Right ventricle myocardium superior (tissue), 1 donor: ENCODE results near the gene GPR137. TPM values are rescaled to one million over a fixed set of nuclear protein-coding genes. Genes with fewer than 3 reads are reported as not detected.
"Not testable (repeated sequence)": the region's sequence is repeated elsewhere in the genome, so short reads cannot be mapped to it uniquely, and the experiment has no call there.

Experiments
- ATAC-seq: fragments of 200-7000 bp; cut with Tn5 transposase; one replicate; pipeline ENCODE4 v1.9.1; 2020; ENCODE audit warnings: mild to moderate bottlenecking; ENCODE audit not compliant: poor library complexity
- DNase-seq: peaks from one replicate; pipeline ENCODE4 v3.0.0-alpha.2; 2020
- intact Hi-C: fragments of 100-400 bp; cut with DNase I; formaldehyde crosslinking; loops from one replicate; pipeline ENCODE4 v1.11.2; 2022
- long read RNA-seq: library from polyadenylated mRNA; unstranded; transcript quantifications from one replicate; pipeline ENCODE4 v2.0.0, GENCODE V29; 2021
- total RNA-seq: library from RNA; stranded (reverse); fragmentation: NEBNext Ultra II Directional; extraction: Animal tissue kit (Norgen Biotek cat#: 25700); gene quantifications from one replicate; pipeline ENCODE4 v1.2.1, GENCODE V29; 2021
- donor health status: DM: no; HTN: yes; CAD: no; lungs with severe emphysema.

Gene GPR137
- 28.5 TPM for total RNA-seq
- long read RNA-seq, transcript GPR137-204 (7 exons, 1,596 nt) = major isoform, 29 of 66 reads
- long read RNA-seq, partial matches to known transcripts = 3 of 66 reads
- long read RNA-seq, other reads (novel, unspliced or antisense) = 32 of 66 reads

GRCh38 chr11:64284962-64285884 is at the start of gene GPR137:
TSS of gene GPR137 (plus strand) at chr11:64285848. CDS start at chr11:64286525, 677 bp downstream.
- intact Hi-C loops = loop anchor here (2.0 kb wide), 1 partner anchor 14 kb away; no protein-coding TSS in a partner anchor
- ATAC-seq (peak; percentile 82), DNase-seq (peak; percentile 93)

GRCh38 chr11:64237484-64237951 is 48.1 kb upstream of the GPR137 start:
- DNase-seq = peak; percentile 40

GRCh38 chr11:64238076-64238475 is 47.6 kb upstream of the GPR137 start:
- DNase-seq = no peak

More at GRCh38 chr11:64237484-64237951, 48.1 kb upstream of the GPR137 start:
- ATAC-seq = no peak
- intact Hi-C loops = no loop called here

GRCh38 chr11:64238999-64239398 is 46.6 kb upstream of the GPR137 start:
- ATAC-seq (no peak), DNase-seq (peak; percentile 35)
- intact Hi-C loops = no loop called here

More at GRCh38 chr11:64238076-64238475, 47.6 kb upstream of the GPR137 start:
- intact Hi-C loops = no loop called here
- ATAC-seq = no peak

- intact Hi-C loops = no loop called here
- ATAC-seq (no peak), DNase-seq (no peak)
These were observed 45.8 kb upstream of the GPR137 start for GRCh38 chr11:64239662-64240434.

- peak; percentile 77 for ATAC-seq
- peak; percentile 98 for DNase-seq
- intact Hi-C loops = no loop called here
These were observed 45.0 kb upstream of the GPR137 start, which contains the start of gene FKBP2 for GRCh38 chr11:64240435-64241240. TSS of gene FKBP2 (plus strand) at chr11:64241095. CDS start at chr11:64242388, 1,293 bp downstream.

- ATAC-seq = peak; percentile 84
- intact Hi-C loops = no loop called here
- peak; percentile 100 for DNase-seq
These were observed 44.5 kb upstream of the GPR137 start for GRCh38 chr11:64241241-64241490.

GRCh38 chr11:64241491-64242374 is 43.9 kb upstream of the GPR137 start:
- DNase-seq = peak; percentile 67
- peak; percentile 3 for ATAC-seq
- intact Hi-C loops = no loop called here

- no peak for ATAC-seq
- DNase-seq = no peak
- intact Hi-C loops = no loop called here
These were observed 42.3 kb upstream of the GPR137 start for GRCh38 chr11:64243236-64243854.

GRCh38 chr11:64244107-64244506 is 41.5 kb upstream of the GPR137 start:
- no peak for ATAC-seq
- intact Hi-C loops = no loop called here
- no peak for DNase-seq

GRCh38 chr11:64244966-64245365 is 40.7 kb upstream of the GPR137 start:
- ATAC-seq (no peak), DNase-seq (no peak)
- intact Hi-C loops = no loop called here

- no peak for ATAC-seq
- intact Hi-C loops = no loop called here
- no peak for DNase-seq
These were observed 40.2 kb upstream of the GPR137 start for GRCh38 chr11:64245401-64245796.

GRCh38 chr11:64245797-64246620 is 39.6 kb upstream of the GPR137 start:
- intact Hi-C loops = no loop called here
- peak; percentile 80 for DNase-seq
- no peak for ATAC-seq

GRCh38 chr11:64246621-64246870 is 39.1 kb upstream of the GPR137 start:
- not testable (repeated sequence) for ATAC-seq, DNase-seq

GRCh38 chr11:64246871-64247728 is 38.5 kb upstream of the GPR137 start, which contains the start of gene PPP1R14B:
TSS of gene PPP1R14B (minus strand) at chr11:64246943. CDS start at chr11:64246673, 270 bp downstream.
- peak; percentile 94 for DNase-seq
- peak; percentile 80 for ATAC-seq
- intact Hi-C loops = no loop called here

More at GRCh38 chr11:64246621-64246870, 39.1 kb upstream of the GPR137 start:
- intact Hi-C loops = not testable (repeated sequence)
